HG02798 (cell line): ENCODE data around the gene MT1A.
A peak's percentile ranks its signal among the peaks of the same experiment; 100 is the strongest.
"Not testable (repeated sequence)": the region's sequence is repeated elsewhere in the genome, so short reads cannot be mapped to it uniquely, and the experiment has no call there.

Experiments used
- ATAC-seq: cut with Tn5 transposase; IDR thresholded peaks from one replicate; pipeline ENCODE4 v1.9.1; 2021; ENCODE audit warnings: mild to moderate bottlenecking; ENCODE audit not compliant: unreplicated experiment, poor library complexity

The MT1A gene

GRCh38 chr16:56649820-56650219 is 11.4 kb downstream of the MT1A start:
- no peak for ATAC-seq

- no peak for ATAC-seq
Measured at GRCh38 chr16:56651586-56651985, 13.1 kb downstream of the MT1A start, which contains the start of gene MT1B. Gene MT1B (plus strand): TSS chr16:56651886. CDS start chr16:56651954, 68 bp downstream.

- no peak for ATAC-seq
Measured at GRCh38 chr16:56652600-56652999, 14.1 kb downstream of the MT1A start.

- no peak for ATAC-seq
Measured at GRCh38 chr16:56653218-56653617, 14.8 kb downstream of the MT1A start.

GRCh38 chr16:56657555-56658326 is 19.3 kb downstream of the MT1A start, which contains the start of gene MT1F:
Gene MT1F (plus strand): TSS chr16:56657959. CDS start chr16:56658059, 100 bp downstream.
- peak; percentile 38 for ATAC-seq

GRCh38 chr16:56658327-56658875 is 19.9 kb downstream of the MT1A start:
- ATAC-seq: no peak

GRCh38 chr16:56662357-56663354 is 24.2 kb downstream of the MT1A start:
- no peak for ATAC-seq

- no peak for ATAC-seq
Measured at GRCh38 chr16:56664506-56664905, 26.0 kb downstream of the MT1A start.

GRCh38 chr16:56665286-56666261 is 27.1 kb downstream of the MT1A start:
- not testable (repeated sequence) for ATAC-seq

GRCh38 chr16:56667581-56668571 is 29.4 kb downstream of the MT1A start, which contains the start of gene MT1G:
Gene MT1G (minus strand): TSS chr16:56668065. CDS start chr16:56667993, 72 bp downstream.
- ATAC-seq: no peak

- no peak for ATAC-seq
Measured at GRCh38 chr16:56669005-56669839, 30.8 kb downstream of the MT1A start, which contains the start of gene MT1H. Gene MT1H (plus strand): TSS chr16:56669814. CDS start chr16:56669885, 71 bp downstream.

- no peak for ATAC-seq
Measured at GRCh38 chr16:56669840-56670619, 31.6 kb downstream of the MT1A start.

- ATAC-seq: no peak
Measured at GRCh38 chr16:56670620-56670934, 32.1 kb downstream of the MT1A start.

GRCh38 chr16:56671691-56672090 is 33.2 kb downstream of the MT1A start:
- ATAC-seq: not testable (repeated sequence)

- not testable (repeated sequence) for ATAC-seq
Measured at GRCh38 chr16:56672171-56672570, 33.7 kb downstream of the MT1A start.

GRCh38 chr16:56672761-56673536 is 34.5 kb downstream of the MT1A start:
- no peak for ATAC-seq
